Measurements from ENCODE around the gene MAN1A1.

MAN1A1 gene

GRCh38 chr6:119226089-119226488 lies 123.5 kb downstream of the MAN1A1 start:
- DNase-seq = no peak

DNA sequence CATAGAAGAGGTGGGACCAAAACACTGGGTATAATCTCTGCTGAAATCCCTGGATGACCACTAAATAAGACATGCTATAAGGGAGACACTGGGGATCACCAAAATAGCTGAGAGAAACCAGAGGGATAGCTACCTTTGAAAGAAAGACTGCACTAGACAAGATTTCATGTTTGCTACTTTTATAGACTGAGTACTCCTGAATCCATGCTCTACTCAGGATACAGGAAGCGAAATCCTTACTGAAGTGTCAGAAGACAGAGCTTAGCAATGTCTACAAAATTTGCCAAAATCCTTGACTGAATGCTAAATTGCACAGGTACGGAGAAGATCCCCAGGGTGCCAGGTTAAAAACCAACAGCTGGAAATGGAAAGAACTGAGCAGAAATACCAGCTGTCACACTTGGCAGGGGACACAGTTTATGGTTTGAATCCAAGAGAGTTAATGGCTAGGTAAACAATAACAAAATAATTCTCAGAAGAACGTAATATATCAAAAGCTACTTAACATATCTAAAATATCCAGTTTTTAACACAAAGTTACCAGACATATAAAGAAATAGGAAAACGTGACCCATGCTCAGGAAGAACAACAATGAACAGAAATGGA lies 125.4 kb downstream of the MAN1A1 start:
- no peak for DNase-seq

GRCh38 chr6:119220452-119220851 lies 129.1 kb downstream of the MAN1A1 start:
- DNase-seq = no peak

- no peak for DNase-seq
Measured at GRCh38 chr6:119218548-119218947, 131.0 kb downstream of the MAN1A1 start.

DNA sequence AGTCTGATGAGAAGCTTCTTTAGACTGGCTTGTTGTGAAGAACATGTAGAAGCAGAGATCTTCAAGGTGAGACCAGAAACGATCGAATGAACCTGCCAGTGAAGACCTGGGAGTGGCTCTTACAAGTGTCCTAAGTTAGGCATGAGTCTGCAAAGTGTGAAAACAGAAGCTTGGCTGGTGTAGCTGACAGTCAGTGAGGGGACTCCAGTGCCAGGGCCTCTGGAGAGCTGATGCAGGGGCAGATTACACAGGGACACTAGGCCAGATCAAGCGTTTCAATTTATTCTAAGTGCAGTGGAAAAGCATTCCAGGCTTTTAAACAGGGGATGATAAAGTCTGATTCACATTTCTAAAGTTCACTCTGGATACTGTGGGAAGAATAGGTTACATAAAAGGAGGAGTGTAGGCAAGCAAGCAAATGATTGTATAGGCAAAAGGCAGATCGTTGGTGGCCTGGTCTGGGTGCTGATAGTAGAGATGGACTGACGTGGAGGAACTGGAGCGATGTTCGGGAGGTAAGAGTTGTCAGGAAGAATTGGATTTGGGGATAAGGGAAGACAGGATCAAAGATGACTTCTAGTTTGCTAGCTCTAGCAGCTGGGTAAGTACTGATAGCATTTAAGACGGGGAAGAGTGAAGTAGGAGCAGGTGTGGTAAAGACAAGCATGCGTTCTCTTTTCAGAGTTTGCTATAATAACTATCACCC lies 133.5 kb downstream of the MAN1A1 start:
- no peak for DNase-seq

GRCh38 chr6:119215309-119215708 lies 134.3 kb downstream of the MAN1A1 start:
- DNase-seq = no peak

GRCh38 chr6:119210596-119210995 lies 139.0 kb downstream of the MAN1A1 start:
- no peak for DNase-seq

GRCh38 chr6:119209452-119210205 lies 139.9 kb downstream of the MAN1A1 start:
- DNase-seq = no peak

- DNase-seq = no peak
Measured at GRCh38 chr6:119207971-119208725, 141.4 kb downstream of the MAN1A1 start.

DNA sequence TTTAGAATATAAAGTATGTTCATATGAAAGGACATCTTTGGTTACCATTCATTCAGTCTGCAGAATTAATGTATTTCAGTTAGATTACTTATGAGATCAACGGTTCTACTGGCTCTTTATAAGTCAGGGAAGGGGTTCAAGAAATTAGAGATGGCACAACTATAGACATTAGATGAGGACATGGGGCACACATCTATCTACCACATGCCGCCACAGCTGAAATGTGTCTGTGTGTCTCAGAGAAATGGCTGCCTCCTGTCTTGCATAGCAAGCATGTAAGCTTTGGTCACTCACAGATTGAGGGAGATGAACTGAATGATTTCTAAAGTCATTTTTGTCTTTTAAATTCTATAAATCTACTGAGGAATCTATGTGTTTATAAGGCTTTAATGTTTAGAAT lies 142.2 kb downstream of the MAN1A1 start:
- no peak for DNase-seq

- no peak for DNase-seq
Measured at GRCh38 chr6:119205911-119206618, 143.5 kb downstream of the MAN1A1 start.

- no peak for DNase-seq
Measured at GRCh38 chr6:119204719-119205118, 144.8 kb downstream of the MAN1A1 start.

DNA sequence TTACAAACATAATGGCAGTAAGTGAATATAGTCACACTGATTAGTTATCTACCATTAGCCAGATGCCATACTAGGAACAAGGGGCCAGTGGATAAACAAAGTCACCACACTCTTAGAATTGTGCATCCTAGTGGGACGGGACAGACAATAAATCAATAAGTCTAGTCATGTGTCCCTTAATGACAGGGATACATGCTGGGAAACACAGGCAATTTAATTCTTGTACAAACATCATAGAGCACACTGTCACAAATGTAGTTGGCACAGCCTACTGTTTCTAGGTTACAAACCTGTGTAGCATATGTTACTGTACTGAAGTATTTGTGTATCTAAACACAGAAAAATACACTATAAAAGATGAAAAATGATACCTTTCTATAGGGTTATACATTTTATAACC lies 148.1 kb downstream of the MAN1A1 start:
- no peak for DNase-seq

DNA sequence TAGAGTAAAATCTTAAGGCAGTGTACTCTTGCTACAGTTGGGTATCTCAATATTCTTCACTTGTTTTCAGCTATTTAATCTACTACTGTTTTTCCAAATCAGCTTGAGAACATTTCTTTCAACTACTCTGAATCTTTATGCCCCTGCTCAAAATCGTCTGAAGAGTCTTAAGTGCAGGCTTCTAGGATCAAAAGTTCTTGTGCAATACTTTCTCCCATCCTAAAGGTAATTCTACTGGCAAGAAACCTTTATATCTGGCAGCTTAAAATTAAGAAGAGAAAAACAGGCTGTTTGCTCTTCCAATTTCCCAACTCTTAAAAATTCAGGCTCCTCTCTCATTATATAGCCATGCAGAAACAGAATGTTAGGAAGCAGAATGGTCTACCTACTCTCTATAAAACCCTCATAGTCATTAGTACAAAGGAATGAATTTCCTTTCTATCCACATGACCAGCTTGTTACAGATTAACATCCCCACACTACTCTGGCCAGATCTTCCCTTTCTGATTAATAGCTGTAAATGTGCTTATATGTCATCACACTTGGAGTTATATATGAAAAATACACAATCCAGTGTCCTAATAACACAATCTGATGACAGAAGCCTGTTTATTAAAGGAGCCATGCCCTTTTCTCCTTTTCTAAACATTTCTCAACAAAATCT lies 148.9 kb downstream of the MAN1A1 start:
- DNase-seq = no peak

GRCh38 chr6:119197271-119197670 lies 152.3 kb downstream of the MAN1A1 start:
- no peak for DNase-seq

GRCh38 chr6:119196715-119197114 lies 152.8 kb downstream of the MAN1A1 start:
- no peak for DNase-seq

DNA sequence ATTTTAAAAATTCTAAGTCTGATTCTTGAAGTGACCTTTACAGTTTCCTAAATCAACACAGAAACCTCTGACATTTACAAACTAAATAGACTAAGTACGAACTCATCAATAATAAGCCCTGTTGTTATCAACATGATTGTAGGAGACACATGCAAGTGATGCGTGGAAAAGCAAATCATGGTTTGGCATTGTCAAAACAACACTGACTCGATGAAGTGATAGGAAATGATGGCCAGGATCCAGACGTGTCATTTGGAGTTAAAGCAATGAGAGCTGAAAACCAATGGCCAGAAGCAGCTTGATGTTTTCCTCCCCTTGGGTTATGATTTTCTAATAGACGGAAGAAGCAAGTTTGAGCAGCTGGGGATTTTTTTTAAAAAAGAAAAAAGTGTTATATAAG lies 153.7 kb downstream of the MAN1A1 start:
- DNase-seq = no peak

- DNase-seq = no peak
Measured at GRCh38 chr6:119195204-119195603, 154.4 kb downstream of the MAN1A1 start.

- no peak for DNase-seq
Measured at GRCh38 chr6:119193707-119194106, 155.9 kb downstream of the MAN1A1 start.

GRCh38 chr6:119192200-119192599 lies 157.4 kb downstream of the MAN1A1 start:
- no peak for DNase-seq

DNA sequence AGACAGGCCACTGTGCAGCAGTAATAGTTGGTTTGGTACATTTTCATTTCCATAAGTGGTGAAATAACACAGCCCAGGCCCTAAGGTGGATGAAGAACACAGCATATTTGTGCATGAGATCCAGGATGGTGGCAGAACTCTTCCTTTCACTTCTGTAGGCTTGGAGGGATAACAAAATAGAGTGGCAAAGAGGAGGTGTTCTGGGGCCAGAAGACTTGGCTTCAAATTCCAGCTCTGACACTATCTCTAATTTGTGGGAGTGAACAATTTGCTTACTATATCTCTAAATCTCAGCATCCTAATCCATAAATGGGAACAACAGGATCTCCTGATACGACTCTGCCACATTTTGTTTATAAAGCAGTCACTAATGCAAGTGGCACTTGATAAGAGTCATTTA lies 159.4 kb downstream of the MAN1A1 start:
- no peak for DNase-seq

- DNase-seq = no peak
Measured at GRCh38 chr6:119189498-119189897, 160.1 kb downstream of the MAN1A1 start.

All from effector CD8-positive, alpha-beta T cell (primary cell).